Measurements from ENCODE around the gene GLA.

GLA gene

DNA sequence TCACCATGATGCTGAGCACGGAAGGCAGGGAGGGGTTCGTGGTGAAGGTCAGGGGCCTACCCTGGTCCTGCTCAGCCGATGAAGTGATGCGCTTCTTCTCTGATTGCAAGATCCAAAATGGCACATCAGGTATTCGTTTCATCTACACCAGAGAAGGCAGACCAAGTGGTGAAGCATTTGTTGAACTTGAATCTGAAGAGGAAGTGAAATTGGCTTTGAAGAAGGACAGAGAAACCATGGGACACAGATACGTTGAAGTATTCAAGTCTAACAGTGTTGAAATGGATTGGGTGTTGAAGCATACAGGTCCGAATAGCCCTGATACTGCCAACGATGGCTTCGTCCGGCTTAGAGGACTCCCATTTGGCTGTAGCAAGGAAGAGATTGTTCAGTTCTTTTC is 4.3 kb upstream of the GLA start:
- H3K4me3 Mint-ChIP-seq = no peak overlapping the region
- H3K9me3 Mint-ChIP-seq = no peaks in the 10 kb centered on the region
- DNase-seq (ENCODE audit: low spot score in 2 of 2) = no peak
- H3K27ac Mint-ChIP-seq = no peak overlapping the region
- peaks cover 56% of the 10 kb centered on the region for H3K36me3 Mint-ChIP-seq
- H3K4me1 Mint-ChIP-seq = peaks cover 49% of the 10 kb centered on the region
- ATAC-seq = no peak

GRCh38 chrX:101410461-101410860 is 2.7 kb upstream of the GLA start:
- DNase-seq (ENCODE audit: low spot score in 2 of 2) = no peak
- Mint-ChIP-seq H3K27ac (peak overlapping the region; percentile 94), H3K9me3 (no peaks in the 10 kb centered on the region), H3K4me3 (peak overlapping the region; percentile 99), H3K4me1 (peaks cover 42% of the 10 kb centered on the region), H3K36me3 (peaks cover 57% of the 10 kb centered on the region)
- no peak for ATAC-seq

- Mint-ChIP-seq H3K27ac (peak overlapping the region; percentile 98), H3K36me3 (peaks cover 50% of the 10 kb centered on the region), H3K9me3 (no peaks in the 10 kb centered on the region), H3K4me3 (peak overlapping the region; percentile 99), H3K4me1 (peaks cover 34% of the 10 kb centered on the region)
- ATAC-seq (no peak), DNase-seq (ENCODE audit: low spot score in 2 of 2) (no peak)
Observed at GRCh38 chrX:101409043-101409442, 1.3 kb upstream of the GLA start.

- DNase-seq (ENCODE audit: low spot score in 2 of 2) (no peak), ATAC-seq (no peak)
- H3K4me3 Mint-ChIP-seq = peak overlapping the region; percentile 99
- no peaks in the 10 kb centered on the region for H3K9me3 Mint-ChIP-seq
- peak overlapping the region; percentile 98 for H3K27ac Mint-ChIP-seq
- peaks cover 33% of the 10 kb centered on the region for H3K4me1 Mint-ChIP-seq
- peaks cover 54% of the 10 kb centered on the region for H3K36me3 Mint-ChIP-seq
Observed at GRCh38 chrX:101408532-101408841, 762 bp upstream of the GLA start.

DNA sequence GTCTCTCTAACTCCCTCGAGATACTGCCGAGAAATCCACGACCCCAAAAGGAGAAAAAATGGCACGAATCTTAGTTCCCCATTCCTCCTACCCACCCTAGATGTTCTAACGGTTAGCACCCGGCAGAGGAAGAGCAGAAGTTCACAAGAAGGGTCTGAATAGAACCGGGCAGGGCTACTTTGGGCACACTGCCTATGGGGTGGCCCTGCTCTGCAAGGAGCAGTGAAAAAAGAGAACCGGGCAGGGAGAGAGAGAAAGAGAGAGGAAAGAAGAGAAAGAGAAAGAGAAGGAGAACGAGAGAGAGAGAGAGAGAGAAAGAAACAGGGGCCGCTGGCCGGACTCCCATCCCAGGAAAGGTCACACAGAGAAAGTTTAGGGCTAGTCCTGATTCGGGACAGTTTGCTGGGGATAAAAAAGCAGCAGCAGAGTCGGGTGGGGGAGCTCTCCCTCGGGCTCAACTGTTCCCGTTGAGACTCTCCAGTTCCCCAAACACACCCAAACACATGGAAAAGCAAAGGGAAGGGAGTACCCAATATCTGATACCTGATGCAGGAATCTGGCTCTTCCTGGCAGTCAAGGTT is 468 bp downstream of the GLA start:
- ATAC-seq (no peak), DNase-seq (ENCODE audit: low spot score in 2 of 2) (no peak)
- H3K36me3 Mint-ChIP-seq = peaks cover 54% of the 10 kb centered on the region
- peak overlapping the region; percentile 98 for H3K27ac Mint-ChIP-seq
- peaks cover 20% of the 10 kb centered on the region for H3K4me1 Mint-ChIP-seq
- H3K9me3 Mint-ChIP-seq = no peaks in the 10 kb centered on the region
- peak overlapping the region; percentile 99 for H3K4me3 Mint-ChIP-seq

DNA sequence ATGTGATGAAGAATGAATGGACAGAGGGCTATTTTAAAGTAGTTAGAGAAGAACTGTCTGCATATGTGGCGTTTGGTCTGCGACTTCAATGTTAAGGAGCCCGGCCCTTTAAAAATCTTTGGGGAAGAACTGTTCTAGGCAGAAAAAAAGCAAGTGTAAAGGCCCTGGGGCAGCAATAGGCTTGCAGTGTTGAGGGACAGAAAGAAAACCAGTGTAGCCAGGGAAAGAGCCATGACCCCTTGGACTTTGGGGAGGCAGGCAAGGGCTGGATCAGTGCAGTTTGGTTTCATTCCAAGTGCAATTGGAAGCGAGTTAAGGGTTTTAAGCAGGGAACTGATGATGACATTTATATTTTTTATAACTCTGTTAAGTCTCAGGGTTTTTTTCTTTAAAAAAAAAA is 7.9 kb downstream of the GLA start:
- DNase-seq (ENCODE audit: low spot score in 2 of 2) (no peak), ATAC-seq (no peak)
- Mint-ChIP-seq H3K4me1 (no peaks in the 10 kb centered on the region), H3K36me3 (peaks cover 88% of the 10 kb centered on the region), H3K9me3 (no peaks in the 10 kb centered on the region), H3K4me3 (no peak overlapping the region), H3K27ac (no peak overlapping the region)

DNA sequence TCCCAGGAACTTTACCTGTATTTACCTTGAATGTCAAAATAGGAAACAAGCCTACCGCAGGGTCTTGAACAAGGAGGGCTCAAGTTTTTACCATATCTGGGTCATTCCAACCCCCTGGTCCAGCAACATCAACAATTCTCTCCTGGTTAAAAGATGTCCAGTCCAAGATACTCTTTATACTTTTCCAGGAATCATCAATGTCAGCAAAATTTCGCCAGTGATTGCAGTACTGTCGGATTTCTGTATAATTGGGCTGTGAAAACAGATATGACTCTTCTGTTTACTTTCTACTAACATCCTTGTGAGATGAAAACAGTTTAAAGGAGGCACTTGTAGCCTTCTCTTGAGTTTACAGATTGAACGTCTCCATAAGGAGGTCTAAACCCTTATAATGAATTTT is 9.0 kb downstream of the GLA start:
- no peak overlapping the region for H3K4me3 Mint-ChIP-seq
- no peak for ATAC-seq
- H3K27ac Mint-ChIP-seq = no peak overlapping the region
- peaks cover 92% of the 10 kb centered on the region for H3K36me3 Mint-ChIP-seq
- peaks cover 3% of the 10 kb centered on the region for H3K4me1 Mint-ChIP-seq
- H3K9me3 Mint-ChIP-seq = no peaks in the 10 kb centered on the region
- DNase-seq (ENCODE audit: low spot score in 2 of 2) = no peak

DNA sequence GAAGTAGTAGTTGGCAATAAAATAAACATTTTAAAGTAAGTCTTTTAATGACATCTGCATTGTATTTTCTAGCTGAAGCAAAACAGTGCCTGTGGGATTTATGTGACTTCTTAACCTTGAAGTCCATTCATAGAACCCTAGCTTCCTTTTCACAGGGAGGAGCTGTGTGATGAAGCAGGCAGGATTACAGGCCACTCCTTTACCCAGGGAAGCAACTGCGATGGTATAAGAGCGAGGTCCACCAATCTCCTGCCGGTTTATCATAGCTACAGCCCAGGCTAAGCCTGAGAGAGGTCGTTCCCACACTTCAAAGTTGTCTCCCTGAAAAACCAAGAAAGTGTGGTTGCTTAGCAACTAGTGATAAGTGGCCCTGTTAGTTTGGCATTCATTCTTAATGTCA is 9.9 kb downstream of the GLA start:
- Mint-ChIP-seq H3K4me3 (no peak overlapping the region), H3K36me3 (peaks cover 92% of the 10 kb centered on the region), H3K9me3 (no peaks in the 10 kb centered on the region), H3K27ac (no peak overlapping the region), H3K4me1 (peaks cover 12% of the 10 kb centered on the region)
- DNase-seq (ENCODE audit: low spot score in 2 of 2) = no peak
- ATAC-seq = no peak

- Mint-ChIP-seq H3K4me1 (peaks cover 12% of the 10 kb centered on the region), H3K4me3 (no peak overlapping the region), H3K9me3 (no peaks in the 10 kb centered on the region), H3K27ac (peak overlapping the region; percentile 68), H3K36me3 (peaks cover 92% of the 10 kb centered on the region)
- DNase-seq (ENCODE audit: low spot score in 2 of 2) = no peak
- ATAC-seq = no peak
Observed at GRCh38 chrX:101395789-101396188, 11.9 kb downstream of the GLA start.

DNA sequence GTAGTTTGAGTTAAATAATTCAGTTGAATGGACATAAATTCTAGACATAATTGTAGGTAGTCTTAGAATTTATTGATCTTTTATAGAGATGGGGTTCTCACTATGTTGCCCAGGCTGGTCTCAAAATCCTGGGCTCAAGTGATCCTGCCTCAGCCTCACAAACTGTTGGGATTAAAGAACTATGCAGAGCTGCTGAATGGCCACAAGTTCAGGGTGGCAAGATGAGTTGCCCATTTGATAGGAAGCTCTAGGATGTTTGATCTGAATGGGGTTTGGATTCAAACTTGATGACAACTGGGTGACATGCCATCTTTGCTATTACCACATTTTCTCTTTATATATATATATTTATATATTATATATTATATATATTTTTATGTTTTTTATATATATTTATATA is 13.4 kb downstream of the GLA start:
- peak overlapping the region; percentile 86 for H3K4me3 Mint-ChIP-seq
- H3K27ac Mint-ChIP-seq = no peak overlapping the region
- H3K9me3 Mint-ChIP-seq = no peaks in the 10 kb centered on the region
- no peak for DNase-seq (ENCODE audit: low spot score in 2 of 2)
- peaks cover 12% of the 10 kb centered on the region for H3K4me1 Mint-ChIP-seq
- ATAC-seq = no peak
- H3K36me3 Mint-ChIP-seq = peaks cover 82% of the 10 kb centered on the region

GRCh38 chrX:101393530-101394305 is 14.0 kb downstream of the GLA start:
- H3K27ac Mint-ChIP-seq = peak overlapping the region; percentile 97
- no peaks in the 10 kb centered on the region for H3K9me3 Mint-ChIP-seq
- peaks cover 12% of the 10 kb centered on the region for H3K4me1 Mint-ChIP-seq
- DNase-seq (ENCODE audit: low spot score in 2 of 2) = no peak
- H3K36me3 Mint-ChIP-seq = peaks cover 77% of the 10 kb centered on the region
- no peak for ATAC-seq
- peak overlapping the region; percentile 86 for H3K4me3 Mint-ChIP-seq

DNA sequence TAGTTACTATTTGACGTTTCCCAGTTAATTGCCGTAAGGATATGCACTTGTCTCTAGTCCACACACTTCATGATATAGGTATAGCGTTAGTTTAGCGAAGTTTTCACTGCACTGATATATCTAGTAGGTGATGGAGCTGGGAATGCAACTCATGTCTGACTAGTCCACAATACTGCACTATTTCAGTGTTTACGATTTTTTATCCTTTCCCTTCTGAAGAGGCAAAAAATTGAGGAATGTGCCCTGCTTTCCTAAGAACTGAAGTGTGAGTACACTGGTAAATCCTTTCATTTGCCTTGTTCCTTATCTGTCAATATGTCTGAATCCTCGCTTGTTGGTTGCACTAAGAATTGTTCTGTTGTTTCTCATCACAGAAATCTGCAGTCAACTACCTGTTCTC is 15.9 kb downstream of the GLA start:
- Mint-ChIP-seq H3K9me3 (no peaks in the 10 kb centered on the region), H3K36me3 (peaks cover 65% of the 10 kb centered on the region), H3K27ac (peak overlapping the region; percentile 97), H3K4me1 (peaks cover 12% of the 10 kb centered on the region), H3K4me3 (peak overlapping the region; percentile 86)
- DNase-seq (ENCODE audit: low spot score in 2 of 2) (no peak), ATAC-seq (no peak)

DNA sequence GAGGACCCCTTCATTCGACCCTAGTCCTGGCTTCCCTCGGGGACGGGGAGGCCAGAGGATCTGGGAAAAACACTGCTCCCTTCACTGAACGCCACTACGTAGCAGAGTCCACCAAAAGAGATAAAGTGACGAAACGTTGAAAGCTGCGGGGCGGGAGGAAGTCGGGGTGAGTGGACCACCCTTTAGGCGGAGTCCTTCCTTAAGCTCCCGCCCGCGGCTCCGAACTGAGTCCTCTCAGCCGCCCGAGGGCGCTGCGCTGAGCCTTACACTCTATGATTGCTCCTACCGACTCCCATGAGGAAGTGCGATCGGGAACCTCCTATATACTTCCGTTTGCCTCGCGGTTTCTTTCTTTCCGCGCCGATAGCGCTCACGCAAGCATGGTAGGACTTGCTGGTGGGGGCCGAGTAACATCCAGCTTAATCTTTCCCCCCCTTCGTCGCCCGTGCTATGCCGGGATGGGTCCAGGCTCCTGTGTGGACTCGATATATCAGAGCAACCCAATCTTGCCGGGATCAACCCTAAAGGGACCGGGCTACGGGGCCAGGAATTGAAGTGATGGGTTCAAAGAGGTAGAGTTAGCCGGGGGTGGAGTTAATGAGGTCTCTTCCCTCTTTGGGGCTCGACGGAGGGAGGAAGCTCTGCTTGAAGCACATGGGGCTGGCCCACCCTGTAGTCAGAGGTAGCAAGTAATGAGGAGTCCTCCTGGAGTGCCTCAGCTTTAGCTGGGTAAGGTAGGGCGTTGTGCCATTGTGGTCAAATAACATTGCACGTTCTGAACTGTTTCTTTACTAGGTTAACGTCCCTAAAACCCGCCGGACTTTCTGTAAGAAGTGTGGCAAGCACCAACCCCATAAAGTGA is 16.8 kb downstream of the GLA start, which contains the start of gene RPL36A:
Gene RPL36A, plus strand, starts transcription at position 348 of the 862 bp plus-strand sequence. Its CDS starts 33 bp downstream, at position 381.
- ATAC-seq = peak; percentile 97
- Mint-ChIP-seq H3K9me3 (no peaks in the 10 kb centered on the region), H3K27ac (peak within 1 kb of the TSS; percentile 97), H3K4me3 (peak within 1 kb of the TSS; percentile 86), H3K36me3 (peaks cover 55% of the 10 kb centered on the region), H3K4me1 (peaks cover 12% of the 10 kb centered on the region)
- peak; percentile 48 to 85 for DNase-seq (ENCODE audit: low spot score in 2 of 2)

DNA sequence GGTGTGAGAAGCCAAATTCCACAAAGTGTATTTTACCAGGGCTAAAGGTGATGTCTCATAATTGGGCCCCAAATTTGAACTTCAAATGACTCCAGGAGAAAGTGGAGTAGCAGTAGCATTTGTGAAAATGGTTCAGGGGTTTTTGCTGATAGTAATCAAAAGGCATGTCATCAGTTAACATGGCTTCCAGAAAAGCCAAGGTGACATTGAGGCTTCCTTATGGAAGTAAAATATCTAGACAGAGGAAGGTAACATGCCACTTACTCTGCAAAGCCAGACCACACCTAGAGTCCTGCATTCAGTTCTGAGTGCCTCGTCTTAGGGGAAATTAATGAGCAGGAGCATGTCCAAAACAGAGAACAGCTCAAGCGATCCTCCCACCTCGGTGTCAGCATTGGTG is 19.1 kb downstream of the GLA start:
- Mint-ChIP-seq H3K4me1 (peaks cover 8% of the 10 kb centered on the region), H3K36me3 (peaks cover 32% of the 10 kb centered on the region), H3K27ac (no peak overlapping the region), H3K4me3 (no peak overlapping the region), H3K9me3 (no peaks in the 10 kb centered on the region)
- DNase-seq (ENCODE audit: low spot score in 2 of 2) (no peak), ATAC-seq (no peak)

DNA sequence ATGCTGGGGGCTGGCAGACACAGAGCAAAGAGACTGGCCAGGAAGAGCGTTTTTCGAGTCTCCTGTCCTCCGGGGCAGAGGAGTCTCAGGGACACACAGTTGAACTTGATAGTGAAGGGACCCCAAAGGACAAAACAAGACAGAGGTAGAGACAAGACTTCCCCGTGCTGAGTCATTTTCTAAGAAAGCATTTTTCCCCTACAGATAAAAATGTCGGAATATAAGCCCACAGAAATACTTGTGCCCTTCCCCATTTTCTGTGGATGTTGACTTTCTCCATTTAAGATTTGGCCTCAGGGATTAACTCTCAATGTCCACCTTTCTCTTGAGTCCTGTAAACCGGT is 21.2 kb downstream of the GLA start:
- no peaks in the 10 kb centered on the region for H3K9me3 Mint-ChIP-seq
- H3K27ac Mint-ChIP-seq = peak overlapping the region; percentile 53
- peak overlapping the region; percentile 36 for H3K4me3 Mint-ChIP-seq
- H3K36me3 Mint-ChIP-seq = peaks cover 12% of the 10 kb centered on the region
- ATAC-seq = no peak
- H3K4me1 Mint-ChIP-seq = no peaks in the 10 kb centered on the region
- no peak for DNase-seq (ENCODE audit: low spot score in 2 of 2)

All from stimulated activated effector memory CD8-positive, alpha-beta T cell treated with anti-CD3 and anti-CD28 coated beads, Interleukin-12 subunit alpha, Interleukin-12 subunit beta, amount 100 ng/mL, for 72 hours (primary cell).